Adipocyte (in vitro differentiated cells): ENCODE results near the gene SLC41A3.

Source experiments
- DNase-seq: peaks from one replicate; pipeline ENCODE4 v3.0.0-alpha.2; 2015; ENCODE audit warnings: low read depth
- H3K27me3 ChIP-seq: replicated peaks from 2 replicates; pipeline ENCODE4 v1.7.0; 2013; ENCODE audit warnings: mild to moderate bottlenecking, low read length, moderate library complexity; ENCODE audit not compliant: control insufficient read depth, insufficient read depth
- H3K36me3 ChIP-seq: 2 replicates; pipeline ENCODE4 v1.7.0; 2013; ENCODE audit warnings: low read length, mild to moderate bottlenecking, moderate library complexity; ENCODE audit not compliant: control insufficient read depth, insufficient read depth, severe bottlenecking
- H3K4me1 ChIP-seq: 2 replicates; pipeline ENCODE4 v1.7.0; 2013; ENCODE audit warnings: mild to moderate bottlenecking, low read length, moderate library complexity; ENCODE audit not compliant: control insufficient read depth, insufficient read depth
- H3K4me3 ChIP-seq: 2 replicates; pipeline ENCODE4 v1.7.0; 2013; ENCODE audit warnings: mild to moderate bottlenecking, low read length, moderate library complexity
- H3K9ac ChIP-seq: 2 replicates; pipeline ENCODE4 v1.7.0; 2013; ENCODE audit warnings: mild to moderate bottlenecking, low read length, moderate library complexity
- H3K9me3 ChIP-seq: 2 replicates; pipeline ENCODE4 v1.7.0; 2013; ENCODE audit warnings: mild to moderate bottlenecking, low read length, moderate library complexity; ENCODE audit not compliant: control insufficient read depth

Gene SLC41A3

GRCh38 chr3:126118591-126118990 is 34.7 kb upstream of the SLC41A3 start:
- DNase-seq: no peak
- no peaks in the 10 kb centered on the region for H3K4me1 ChIP-seq
- H3K9ac ChIP-seq: no peak overlapping the region
- peaks cover 44% of the 10 kb centered on the region for H3K36me3 ChIP-seq
- no peaks in the 10 kb centered on the region for H3K9me3 ChIP-seq
- peaks cover 23% of the 10 kb centered on the region for H3K27me3 ChIP-seq
- no peak overlapping the region for H3K4me3 ChIP-seq

GRCh38 chr3:126117786-126118185 is 33.9 kb upstream of the SLC41A3 start:
- no peak for DNase-seq
- Histone ChIP-seq H3K9ac (no peak overlapping the region), H3K36me3 (peaks cover 49% of the 10 kb centered on the region), H3K4me3 (no peak overlapping the region), H3K27me3 (peaks cover 23% of the 10 kb centered on the region), H3K9me3 (no peaks in the 10 kb centered on the region), H3K4me1 (no peaks in the 10 kb centered on the region)

- Histone ChIP-seq H3K9me3 (no peaks in the 10 kb centered on the region), H3K4me1 (no peaks in the 10 kb centered on the region), H3K4me3 (no peak overlapping the region), H3K36me3 (peaks cover 53% of the 10 kb centered on the region), H3K27me3 (peaks cover 23% of the 10 kb centered on the region), H3K9ac (no peak overlapping the region)
- no peak for DNase-seq
These were observed 33.3 kb upstream of the SLC41A3 start for GRCh38 chr3:126117212-126117611.

GRCh38 chr3:126116526-126116925 is 32.6 kb upstream of the SLC41A3 start:
- peaks cover 18% of the 10 kb centered on the region for H3K27me3 ChIP-seq

GRCh38 chr3:126114443-126115386 is 30.8 kb upstream of the SLC41A3 start:
- Histone ChIP-seq H3K9me3 (no peaks in the 10 kb centered on the region), H3K27me3 (peaks cover 12% of the 10 kb centered on the region), H3K36me3 (peaks cover 44% of the 10 kb centered on the region), H3K4me1 (no peaks in the 10 kb centered on the region), H3K9ac (no peak overlapping the region), H3K4me3 (no peak overlapping the region)
- DNase-seq: no peak

More at GRCh38 chr3:126116526-126116925, 32.6 kb upstream of the SLC41A3 start:
- no peak for DNase-seq
- H3K36me3 ChIP-seq: peaks cover 52% of the 10 kb centered on the region
- no peaks in the 10 kb centered on the region for H3K4me1 ChIP-seq
- no peak overlapping the region for H3K9ac ChIP-seq
- H3K9me3 ChIP-seq: no peaks in the 10 kb centered on the region
- no peak overlapping the region for H3K4me3 ChIP-seq

GRCh38 chr3:126113733-126114442 is 30.0 kb upstream of the SLC41A3 start:
- DNase-seq: peak; percentile 9
- H3K9ac ChIP-seq: no peak overlapping the region
- H3K9me3 ChIP-seq: no peaks in the 10 kb centered on the region
- peaks cover 42% of the 10 kb centered on the region for H3K36me3 ChIP-seq
- no peak overlapping the region for H3K4me3 ChIP-seq
- H3K4me1 ChIP-seq: no peaks in the 10 kb centered on the region
- H3K27me3 ChIP-seq: peaks cover 12% of the 10 kb centered on the region

GRCh38 chr3:126113238-126113555 is 29.3 kb upstream of the SLC41A3 start:
- no peak for DNase-seq
- peaks cover 47% of the 10 kb centered on the region for H3K36me3 ChIP-seq
- no peak overlapping the region for H3K9ac ChIP-seq
- H3K27me3 ChIP-seq: peaks cover 8% of the 10 kb centered on the region
- no peaks in the 10 kb centered on the region for H3K4me1 ChIP-seq
- H3K4me3 ChIP-seq: no peak overlapping the region
- H3K9me3 ChIP-seq: no peaks in the 10 kb centered on the region

- DNase-seq: no peak
- Histone ChIP-seq H3K4me3 (no peak overlapping the region), H3K4me1 (no peaks in the 10 kb centered on the region), H3K36me3 (peaks cover 50% of the 10 kb centered on the region), H3K27me3 (peaks cover 8% of the 10 kb centered on the region), H3K9me3 (no peaks in the 10 kb centered on the region), H3K9ac (no peak overlapping the region)
These were observed 28.8 kb upstream of the SLC41A3 start for GRCh38 chr3:126112531-126113237.

GRCh38 chr3:126111566-126112475 is 27.9 kb upstream of the SLC41A3 start:
- Histone ChIP-seq H3K4me3 (no peak overlapping the region), H3K9me3 (no peaks in the 10 kb centered on the region), H3K36me3 (peaks cover 57% of the 10 kb centered on the region), H3K9ac (no peak overlapping the region), H3K4me1 (no peaks in the 10 kb centered on the region), H3K27me3 (peaks cover 8% of the 10 kb centered on the region)
- DNase-seq: no peak

GRCh38 chr3:126111126-126111551 is 27.2 kb upstream of the SLC41A3 start:
- no peaks in the 10 kb centered on the region for H3K9me3 ChIP-seq
- H3K4me1 ChIP-seq: no peaks in the 10 kb centered on the region
- H3K4me3 ChIP-seq: no peak overlapping the region
- peaks cover 57% of the 10 kb centered on the region for H3K36me3 ChIP-seq
- H3K27me3 ChIP-seq: peaks cover 2% of the 10 kb centered on the region
- no peak for DNase-seq
- H3K9ac ChIP-seq: no peak overlapping the region
